Chondrocyte (in vitro differentiated cells): Measurements from ENCODE around the gene TMUB1. TPM values are rescaled to one million over a fixed set of nuclear protein-coding genes. Genes with fewer than 3 reads are reported as not detected.

Source experiments
- DNase-seq: peaks from one replicate; pipeline ENCODE4 v3.0.0; 2021; ENCODE audit warnings: mixed read lengths, low spot score
- H3K27ac Mint-ChIP-seq: one replicate; pipeline ENCODE4 v1.8.0; 2021; ENCODE audit warnings: mild to moderate bottlenecking, moderate library complexity, mixed read lengths; ENCODE audit not compliant: unreplicated experiment
- H3K27me3 Mint-ChIP-seq: 2 replicates; pipeline ENCODE4 v1.8.0; 2021; ENCODE audit warnings: low read depth, mixed read lengths
- H3K36me3 Mint-ChIP-seq: 2 replicates; pipeline ENCODE4 v1.8.0; 2021; ENCODE audit warnings: low read depth, mixed read lengths
- H3K4me1 Mint-ChIP-seq: 2 replicates; pipeline ENCODE4 v1.8.0; 2021; ENCODE audit warnings: low read depth, mild to moderate bottlenecking, mixed read lengths
- H3K4me3 Mint-ChIP-seq: one replicate; pipeline ENCODE4 v1.8.0; 2021; ENCODE audit warnings: mild to moderate bottlenecking, moderate library complexity, mixed read lengths; ENCODE audit not compliant: unreplicated experiment
- H3K9me3 Mint-ChIP-seq: 2 replicates; pipeline ENCODE4 v1.8.0; 2021; ENCODE audit warnings: low read depth, mixed read lengths
- total RNA-seq: library from RNA; stranded (reverse); gene quantifications from 3 replicates; pipeline ENCODE4 v1.2.1, GENCODE V29; 2021
- TF ChIP-seq, protein P1 (sequence below): fragments of 200-600 bp; sonication (generic); IDR thresholded peaks from 2 replicates; pipeline ENCODE4 v1.5.0; 2021; ENCODE audit warnings: antibody characterized with exemption, mild to moderate bottlenecking, moderate library complexity

The TMUB1 gene
- total RNA-seq, 1 donor from 2014 or later, result 33.2 TPM

- TF ChIP-seq, protein P1, sequence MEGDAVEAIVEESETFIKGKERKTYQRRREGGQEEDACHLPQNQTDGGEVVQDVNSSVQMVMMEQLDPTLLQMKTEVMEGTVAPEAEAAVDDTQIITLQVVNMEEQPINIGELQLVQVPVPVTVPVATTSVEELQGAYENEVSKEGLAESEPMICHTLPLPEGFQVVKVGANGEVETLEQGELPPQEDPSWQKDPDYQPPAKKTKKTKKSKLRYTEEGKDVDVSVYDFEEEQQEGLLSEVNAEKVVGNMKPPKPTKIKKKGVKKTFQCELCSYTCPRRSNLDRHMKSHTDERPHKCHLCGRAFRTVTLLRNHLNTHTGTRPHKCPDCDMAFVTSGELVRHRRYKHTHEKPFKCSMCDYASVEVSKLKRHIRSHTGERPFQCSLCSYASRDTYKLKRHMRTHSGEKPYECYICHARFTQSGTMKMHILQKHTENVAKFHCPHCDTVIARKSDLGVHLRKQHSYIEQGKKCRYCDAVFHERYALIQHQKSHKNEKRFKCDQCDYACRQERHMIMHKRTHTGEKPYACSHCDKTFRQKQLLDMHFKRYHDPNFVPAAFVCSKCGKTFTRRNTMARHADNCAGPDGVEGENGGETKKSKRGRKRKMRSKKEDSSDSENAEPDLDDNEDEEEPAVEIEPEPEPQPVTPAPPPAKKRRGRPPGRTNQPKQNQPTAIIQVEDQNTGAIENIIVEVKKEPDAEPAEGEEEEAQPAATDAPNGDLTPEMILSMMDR, result no peak
- no peak overlapping the region for H3K27ac Mint-ChIP-seq
- no peaks in the 10 kb centered on the region for H3K9me3 Mint-ChIP-seq
- no peaks in the 10 kb centered on the region for H3K27me3 Mint-ChIP-seq
- peaks cover 9% of the 10 kb centered on the region for H3K4me1 Mint-ChIP-seq
- H3K36me3 Mint-ChIP-seq, result peaks cover 39% of the 10 kb centered on the region
- H3K4me3 Mint-ChIP-seq, result no peak overlapping the region
- no peak for DNase-seq
Observed at GRCh38 chr7:151123158-151123821, 40.0 kb upstream of the TMUB1 start.

- no peak for DNase-seq
- TF ChIP-seq, protein P1, result no peak
- H3K9me3 Mint-ChIP-seq, result no peaks in the 10 kb centered on the region
- H3K36me3 Mint-ChIP-seq, result peaks cover 39% of the 10 kb centered on the region
- peaks cover 9% of the 10 kb centered on the region for H3K4me1 Mint-ChIP-seq
- no peak overlapping the region for H3K27ac Mint-ChIP-seq
- no peaks in the 10 kb centered on the region for H3K27me3 Mint-ChIP-seq
- H3K4me3 Mint-ChIP-seq, result no peak overlapping the region
Observed at GRCh38 chr7:151122796-151123157, 39.5 kb upstream of the TMUB1 start.

GRCh38 chr7:151122276-151122675, 39.0 kb upstream of the TMUB1 start:
- H3K4me3 Mint-ChIP-seq, result no peak overlapping the region
- peaks cover 9% of the 10 kb centered on the region for H3K4me1 Mint-ChIP-seq
- TF ChIP-seq, protein P1, result peak; percentile 35
- H3K27ac Mint-ChIP-seq, result no peak overlapping the region
- no peaks in the 10 kb centered on the region for H3K9me3 Mint-ChIP-seq
- DNase-seq, result no peak
- peaks cover 39% of the 10 kb centered on the region for H3K36me3 Mint-ChIP-seq
- no peaks in the 10 kb centered on the region for H3K27me3 Mint-ChIP-seq

DNA sequence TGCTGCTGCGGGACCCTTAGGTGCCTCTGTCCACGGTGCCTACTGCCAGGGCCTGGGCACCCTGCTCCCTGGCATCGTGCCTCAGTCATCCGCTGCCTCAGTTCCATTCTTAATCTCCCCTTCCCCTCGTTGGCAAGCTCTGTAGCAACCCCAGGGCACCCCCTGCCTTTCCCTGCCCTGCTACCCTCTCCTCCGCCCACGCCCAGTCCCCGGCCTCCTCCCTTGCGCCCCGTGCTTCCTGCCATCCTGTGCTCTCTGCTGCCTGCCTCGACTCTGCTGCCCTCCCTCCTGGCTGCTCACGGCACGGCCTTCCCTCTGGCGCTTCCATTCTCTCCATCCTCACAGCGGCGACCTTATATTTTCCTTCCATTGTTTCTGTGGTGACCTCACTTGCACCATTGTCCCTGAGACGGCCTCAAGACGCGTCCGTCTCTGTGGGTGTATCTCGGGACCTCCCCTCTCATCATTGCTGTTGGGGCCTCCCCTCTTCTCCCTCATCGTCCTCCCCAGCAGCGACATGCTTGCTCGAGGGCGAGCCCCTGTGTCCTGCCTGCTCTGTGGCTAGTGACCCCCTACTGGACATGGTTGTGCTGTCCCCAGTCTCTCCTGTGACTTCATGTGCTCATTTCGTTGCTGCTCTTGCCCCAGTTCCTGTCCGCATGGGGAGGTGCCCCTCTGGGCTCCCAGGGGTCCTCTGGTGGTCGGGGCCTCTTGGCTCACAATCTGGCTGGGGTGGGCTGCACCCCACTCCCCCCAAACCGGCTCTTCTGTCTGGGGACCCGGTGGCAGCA, 38.3 kb upstream of the TMUB1 start:
- Mint-ChIP-seq H3K4me1 (peaks cover 9% of the 10 kb centered on the region), H3K27ac (no peak overlapping the region), H3K27me3 (no peaks in the 10 kb centered on the region), H3K9me3 (no peaks in the 10 kb centered on the region), H3K4me3 (no peak overlapping the region), H3K36me3 (peaks cover 39% of the 10 kb centered on the region)
- no peak for DNase-seq
- TF ChIP-seq, protein P1, result no peak

- no peaks in the 10 kb centered on the region for H3K27me3 Mint-ChIP-seq
- no peaks in the 10 kb centered on the region for H3K9me3 Mint-ChIP-seq
- peaks cover 39% of the 10 kb centered on the region for H3K36me3 Mint-ChIP-seq
- H3K4me1 Mint-ChIP-seq, result peaks cover 13% of the 10 kb centered on the region
- no peak overlapping the region for H3K27ac Mint-ChIP-seq
- no peak for DNase-seq
- TF ChIP-seq, protein P1, result no peak
- no peak overlapping the region for H3K4me3 Mint-ChIP-seq
Observed at GRCh38 chr7:151120896-151121295, 37.6 kb upstream of the TMUB1 start.
